ENCODE results near the gene ATXN7L2.
A peak's percentile ranks its signal among the peaks of the same experiment; 100 is the strongest.

Gene ATXN7L2

GRCh38 chr1:109527846-109528695, 44.4 kb downstream of the ATXN7L2 start:
- H3K27ac ChIP-seq, result no peak overlapping the region

DNA sequence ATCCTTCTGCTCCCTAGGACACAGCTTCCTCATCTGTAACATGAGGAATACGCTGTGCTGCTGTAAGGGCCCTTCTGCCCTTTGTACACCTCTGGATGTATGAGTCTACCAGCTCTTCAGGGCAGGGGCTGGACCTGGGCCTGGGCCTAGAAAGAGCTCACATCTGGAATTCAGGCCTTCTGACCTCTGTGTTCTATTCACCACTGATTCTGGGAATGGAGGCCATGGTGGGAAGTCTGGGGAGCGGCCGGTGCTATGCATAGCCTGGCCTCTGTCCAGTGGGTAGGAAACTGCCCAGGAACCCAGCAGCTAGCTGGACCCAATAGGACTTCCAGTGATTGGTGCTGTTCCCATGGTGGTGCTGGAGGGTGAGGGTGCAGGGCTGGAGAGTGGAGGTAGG, 45.0 kb downstream of the ATXN7L2 start:
- H3K27ac ChIP-seq, result no peak overlapping the region
- TF ChIP-seq ZFX (IDR thresholded peaks at IDR 0.05; ENCODE audit: borderline replicate concordance), result no peak
- TF ChIP-seq, protein P1, sequence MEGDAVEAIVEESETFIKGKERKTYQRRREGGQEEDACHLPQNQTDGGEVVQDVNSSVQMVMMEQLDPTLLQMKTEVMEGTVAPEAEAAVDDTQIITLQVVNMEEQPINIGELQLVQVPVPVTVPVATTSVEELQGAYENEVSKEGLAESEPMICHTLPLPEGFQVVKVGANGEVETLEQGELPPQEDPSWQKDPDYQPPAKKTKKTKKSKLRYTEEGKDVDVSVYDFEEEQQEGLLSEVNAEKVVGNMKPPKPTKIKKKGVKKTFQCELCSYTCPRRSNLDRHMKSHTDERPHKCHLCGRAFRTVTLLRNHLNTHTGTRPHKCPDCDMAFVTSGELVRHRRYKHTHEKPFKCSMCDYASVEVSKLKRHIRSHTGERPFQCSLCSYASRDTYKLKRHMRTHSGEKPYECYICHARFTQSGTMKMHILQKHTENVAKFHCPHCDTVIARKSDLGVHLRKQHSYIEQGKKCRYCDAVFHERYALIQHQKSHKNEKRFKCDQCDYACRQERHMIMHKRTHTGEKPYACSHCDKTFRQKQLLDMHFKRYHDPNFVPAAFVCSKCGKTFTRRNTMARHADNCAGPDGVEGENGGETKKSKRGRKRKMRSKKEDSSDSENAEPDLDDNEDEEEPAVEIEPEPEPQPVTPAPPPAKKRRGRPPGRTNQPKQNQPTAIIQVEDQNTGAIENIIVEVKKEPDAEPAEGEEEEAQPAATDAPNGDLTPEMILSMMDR (IDR thresholded peaks at IDR 0.05), result no peak

More at GRCh38 chr1:109527846-109528695, 44.4 kb downstream of the ATXN7L2 start:
- TF ChIP-seq ZFX (IDR thresholded peaks at IDR 0.05; ENCODE audit: borderline replicate concordance), result no peak
- TF ChIP-seq, protein P1 (IDR thresholded peaks at IDR 0.05), result no peak

- no peak overlapping the region for H3K27ac ChIP-seq
- no peak for TF ChIP-seq ZFX (IDR thresholded peaks at IDR 0.05; ENCODE audit: borderline replicate concordance)
These were observed 46.3 kb downstream of the ATXN7L2 start for GRCh38 chr1:109529881-109530456.

DNA sequence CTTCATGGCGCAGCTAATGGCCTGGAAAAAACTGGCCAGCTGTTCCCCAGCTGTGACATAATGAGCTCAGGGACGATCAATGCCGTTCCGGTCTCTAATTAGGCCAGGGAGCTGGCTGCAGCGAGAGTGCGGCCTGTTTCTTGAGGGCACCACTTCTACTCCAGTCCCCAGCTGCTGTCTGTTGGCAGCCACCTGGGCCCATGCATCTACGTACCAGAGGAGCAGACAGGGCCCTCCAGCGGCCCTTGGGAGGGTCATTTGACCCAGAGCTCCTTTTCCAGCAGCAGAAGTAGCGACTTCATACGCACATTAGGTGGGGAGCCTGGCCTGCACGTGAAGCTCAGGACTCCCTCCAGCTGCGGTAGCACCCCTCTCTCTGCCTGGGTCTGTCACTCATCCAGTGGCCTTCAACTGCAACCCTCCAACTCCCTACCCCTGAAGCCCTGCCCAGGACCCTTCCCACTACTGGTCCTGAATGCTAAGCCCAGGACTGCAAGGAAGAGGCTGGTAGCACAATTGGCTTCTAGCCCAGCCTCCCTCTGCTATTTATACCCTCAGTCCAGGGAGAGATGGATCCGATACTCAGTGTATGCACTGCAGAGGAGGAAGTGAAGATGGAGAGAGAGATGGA, 46.9 kb downstream of the ATXN7L2 start:
- H3K27ac ChIP-seq, result no peak overlapping the region
- no peak for TF ChIP-seq ZFX (IDR thresholded peaks at IDR 0.05; ENCODE audit: borderline replicate concordance)
- TF ChIP-seq, protein P1 (IDR thresholded peaks at IDR 0.05), result no peak

DNA sequence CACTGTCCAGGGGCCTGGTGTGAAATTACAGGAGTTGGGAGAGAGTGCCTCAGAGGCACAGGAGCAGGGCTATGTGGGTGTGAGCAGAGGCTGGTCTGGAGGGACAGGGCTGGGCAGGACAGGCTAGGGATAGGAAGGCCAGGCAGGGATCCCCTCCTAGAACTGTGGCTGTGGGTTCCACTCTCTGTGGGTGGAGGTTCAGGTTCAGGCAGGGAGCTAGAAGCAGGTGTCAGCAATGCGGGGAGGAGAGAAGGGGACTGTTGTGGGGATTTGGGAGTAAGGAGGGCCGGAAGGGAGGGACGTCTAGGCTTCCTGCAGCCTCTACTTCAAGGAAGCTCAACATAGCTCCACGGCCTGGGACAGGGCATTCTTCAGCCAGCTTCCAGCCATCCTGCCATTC, 47.7 kb downstream of the ATXN7L2 start:
- no peak for TF ChIP-seq ZFX (IDR thresholded peaks at IDR 0.05; ENCODE audit: borderline replicate concordance)
- TF ChIP-seq, protein P1 (IDR thresholded peaks at IDR 0.05), result no peak
- H3K27ac ChIP-seq, result no peak overlapping the region

GRCh38 chr1:109531826-109532364, 48.2 kb downstream of the ATXN7L2 start:
- H3K27ac ChIP-seq, result no peak overlapping the region
- TF ChIP-seq, protein P1 (IDR thresholded peaks at IDR 0.05), result no peak
- TF ChIP-seq ZFX (IDR thresholded peaks at IDR 0.05; ENCODE audit: borderline replicate concordance), result no peak

DNA sequence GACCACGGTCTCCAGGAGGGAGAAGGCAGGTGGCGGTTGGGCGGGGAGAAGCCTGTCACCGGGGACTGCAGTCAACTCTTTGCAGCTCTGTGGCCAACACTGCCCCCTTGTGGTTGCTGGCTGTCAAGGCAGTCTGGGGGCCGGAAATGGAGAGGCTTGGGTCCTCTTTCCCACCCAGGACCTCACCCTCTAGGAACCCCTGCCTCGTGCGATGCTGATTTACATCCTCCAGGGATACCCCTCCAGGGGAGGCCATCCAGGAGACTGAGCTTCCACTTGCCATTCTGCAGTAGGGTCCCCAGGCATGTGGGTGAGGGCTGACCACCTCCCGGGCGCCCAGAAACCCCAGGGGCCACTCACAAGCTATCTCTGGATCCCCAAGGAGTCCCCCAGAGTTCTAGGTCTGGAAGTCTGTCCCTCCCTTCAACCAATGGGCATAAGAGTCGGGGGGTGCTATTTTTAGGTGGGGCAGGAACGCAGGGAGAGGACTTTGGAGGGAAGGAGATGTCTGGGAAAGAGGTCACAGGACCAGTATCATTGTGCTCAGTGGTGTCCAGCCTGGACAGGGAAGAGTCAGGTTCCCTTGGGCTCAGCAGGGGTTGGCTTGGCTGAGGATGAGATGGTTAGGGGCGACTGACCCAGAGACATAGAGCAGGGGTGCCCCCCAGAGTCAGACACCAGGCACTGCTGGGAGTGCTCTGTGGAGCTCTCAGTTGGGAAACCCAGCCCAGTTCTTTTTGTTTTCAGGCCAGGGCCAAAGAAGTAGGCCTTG, 48.8 kb downstream of the ATXN7L2 start:
- H3K27ac ChIP-seq, result no peak overlapping the region
- TF ChIP-seq, protein P1 (IDR thresholded peaks at IDR 0.05), result peak; percentile 94
- TF ChIP-seq ZFX (IDR thresholded peaks at IDR 0.05; ENCODE audit: borderline replicate concordance), result no peak

All from 22Rv1 (cell line).